ENCODE data around the gene KCNQ5. TPM values are rescaled to one million over a fixed set of nuclear protein-coding genes. Genes with fewer than 3 reads are reported as not detected.
A peak's percentile ranks its signal among the peaks of the same experiment; 100 is the strongest.

The KCNQ5 gene
- total RNA-seq, 4 donors from 2014 or later = 1.1 to 14.6 (median 9.0) TPM

- Histone ChIP-seq H3K4me3 (replicated peaks in 1 of 3) (no peak overlapping the region), H3K36me3 (no peaks in the 10 kb centered on the region), H3K4me1 (peaks cover 4 to 5% of the 10 kb centered on the region in 2 donors), H3K27me3 (no peaks in the 10 kb centered on the region), H3K9me3 (no peaks in the 10 kb centered on the region), H3K27ac (no peak overlapping the region)
- WGBS, 2 donors = 24 to 30% methylated on average over 4 of the region's 4 CpGs
- intact Hi-C loops (cut with DNase I) = no loop called here
- peak; percentile 24 to 40 for DNase-seq
- TF ChIP-seq CTCF (IDR thresholded peaks at IDR 0.05) (no peak), POLR2A (IDR thresholded peaks at IDR 0.05) (no peak)
These were observed 463.6 kb downstream of the KCNQ5 start for GRCh38 chr6:73085443-73085871.

GRCh38 chr6:73086726-73087125, 464.9 kb downstream of the KCNQ5 start:
- TF ChIP-seq POLR2A (IDR thresholded peaks at IDR 0.05) (no peak), CTCF (IDR thresholded peaks at IDR 0.05) (no peak)
- intact Hi-C loops (cut with DNase I) = no loop called here
- H3K4me1 ChIP-seq = peaks cover 4 to 5% of the 10 kb centered on the region in 2 donors

DNA sequence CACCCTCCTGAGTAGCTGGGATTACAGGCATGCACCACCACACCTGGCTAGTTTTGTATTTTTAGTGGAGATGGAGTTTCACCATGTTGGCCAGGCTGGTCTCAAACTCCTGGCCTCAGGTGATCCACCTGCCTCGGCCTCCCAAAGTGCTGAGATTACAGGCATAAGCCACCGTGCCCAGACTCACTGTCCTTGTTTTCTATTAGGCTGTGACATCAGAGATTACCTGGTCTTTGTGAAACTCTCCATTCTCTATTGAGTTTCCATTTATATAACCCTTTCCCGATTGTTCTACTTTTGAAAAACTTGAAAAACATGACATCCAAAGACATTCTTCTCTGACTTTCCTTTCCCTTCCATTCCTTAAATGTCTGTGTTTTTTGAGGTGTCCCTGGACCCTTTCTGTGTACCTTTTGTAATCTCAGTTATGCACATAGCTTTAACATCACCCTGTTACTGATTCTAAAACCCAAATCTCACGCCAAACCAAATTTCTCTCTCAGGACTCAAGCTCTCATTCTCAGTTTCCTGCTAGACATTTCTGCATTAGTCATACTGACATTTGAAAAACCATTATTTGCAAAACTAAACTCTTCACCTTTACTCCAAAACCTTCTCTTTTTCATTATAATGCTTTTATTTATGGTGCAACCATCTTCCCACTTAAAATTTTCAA, 466.4 kb downstream of the KCNQ5 start:
- DNase-seq = no peak

More at GRCh38 chr6:73086726-73087125, 464.9 kb downstream of the KCNQ5 start:
- H3K27ac ChIP-seq = no peak overlapping the region
- no peak for DNase-seq
- no peak overlapping the region for H3K4me3 ChIP-seq (replicated peaks in 1 of 3)
- H3K9me3 ChIP-seq = no peaks in the 10 kb centered on the region
- no peaks in the 10 kb centered on the region for H3K36me3 ChIP-seq
- WGBS, 2 donors = 93 to 97% methylated on average over 2 of the region's 2 CpGs
- H3K27me3 ChIP-seq = no peaks in the 10 kb centered on the region

DNA sequence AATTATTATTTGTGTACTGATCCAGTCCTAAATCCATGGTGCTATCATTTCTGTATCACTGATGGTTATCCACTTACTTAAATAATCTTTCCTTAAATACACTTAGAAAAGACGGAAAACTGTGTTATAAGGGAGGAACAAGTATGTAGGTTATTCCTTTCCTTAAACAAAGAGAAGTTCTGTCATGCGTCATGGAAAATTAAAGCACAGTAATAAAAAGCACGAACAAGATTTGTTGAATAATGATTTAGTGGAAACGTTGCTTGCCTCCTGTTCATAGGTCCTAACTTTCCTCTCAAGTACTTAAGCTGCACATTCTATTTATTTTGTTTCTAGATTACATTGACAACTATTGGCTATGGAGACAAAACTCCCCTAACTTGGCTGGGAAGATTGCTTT, 483.1 kb downstream of the KCNQ5 start:
- no peaks in the 10 kb centered on the region for H3K9me3 ChIP-seq
- H3K4me3 ChIP-seq (replicated peaks in 1 of 3) = no peak overlapping the region
- H3K4me1 ChIP-seq = no peaks in the 10 kb centered on the region
- H3K27ac ChIP-seq = no peak overlapping the region
- H3K36me3 ChIP-seq = no peaks in the 10 kb centered on the region
- no peak for DNase-seq
- TF ChIP-seq CTCF (IDR thresholded peaks at IDR 0.05) (no peak), POLR2A (IDR thresholded peaks at IDR 0.05) (no peak)
- intact Hi-C loops (cut with DNase I) = no loop called here
- WGBS, 2 donors = 50 to 58% methylated on average over 4 of the region's 4 CpGs
- no peaks in the 10 kb centered on the region for H3K27me3 ChIP-seq

More for the DNA sequence above, 466.4 kb downstream of the KCNQ5 start:
- TF ChIP-seq POLR2A (IDR thresholded peaks at IDR 0.05) = no peak
- no peak for TF ChIP-seq CTCF (IDR thresholded peaks at IDR 0.05)
- intact Hi-C loops (cut with DNase I) = no loop called here
- H3K4me3 ChIP-seq (replicated peaks in 1 of 3) = no peak overlapping the region
- 91 to 94% methylated on average over 4 of the region's 4 CpGs for WGBS, 2 donors
- no peaks in the 10 kb centered on the region for H3K27me3 ChIP-seq
- no peak overlapping the region for H3K27ac ChIP-seq
- H3K36me3 ChIP-seq = no peaks in the 10 kb centered on the region
- no peaks in the 10 kb centered on the region for H3K9me3 ChIP-seq
- peaks cover 4 to 5% of the 10 kb centered on the region in 2 donors for H3K4me1 ChIP-seq

- intact Hi-C loops (cut with DNase I) = no loop called here
- no peak overlapping the region for H3K4me3 ChIP-seq (replicated peaks in 1 of 3)
- H3K27me3 ChIP-seq = no peaks in the 10 kb centered on the region
- WGBS, 2 donors = 91 to 93% methylated on average over 1 of the region's 1 CpG
- H3K27ac ChIP-seq = no peak overlapping the region
- no peak for DNase-seq
- TF ChIP-seq POLR2A (IDR thresholded peaks at IDR 0.05) (no peak), CTCF (IDR thresholded peaks at IDR 0.05) (no peak)
- no peaks in the 10 kb centered on the region for H3K4me1 ChIP-seq
- H3K36me3 ChIP-seq = no peaks in the 10 kb centered on the region
- no peaks in the 10 kb centered on the region for H3K9me3 ChIP-seq
These were observed 485.2 kb downstream of the KCNQ5 start for GRCh38 chr6:73107016-73107415.

Measured in thyroid gland (tissue), 4 donors.